ENCODE results near the gene RAB6B.
"Not testable (repeated sequence)": the region's sequence is repeated elsewhere in the genome, so short reads cannot be mapped to it uniquely, and the experiment has no call there.

The RAB6B gene

GRCh38 chr3:133783762-133784161 is 111.9 kb downstream of the RAB6B start:
- DNase-seq (ENCODE audit: extremely low read depth, low read depth), result no peak
- H3K4me3 ChIP-seq (replicated peaks; ENCODE audit: low read depth, low read length), result no peak overlapping the region
- TF ChIP-seq CTCF (IDR thresholded peaks at IDR 0.05; ENCODE audit: low read depth, low read length, missing control alignments), result no peak

- no peak for DNase-seq (ENCODE audit: extremely low read depth, low read depth)
- TF ChIP-seq CTCF (IDR thresholded peaks at IDR 0.05; ENCODE audit: low read depth, low read length, missing control alignments), result no peak
- no peak overlapping the region for H3K4me3 ChIP-seq (replicated peaks; ENCODE audit: low read depth, low read length)
Measured at GRCh38 chr3:133782454-133782853, 113.2 kb downstream of the RAB6B start.

GRCh38 chr3:133781570-133781969 is 114.1 kb downstream of the RAB6B start:
- H3K4me3 ChIP-seq (replicated peaks; ENCODE audit: low read depth, low read length), result no peak overlapping the region
- TF ChIP-seq CTCF (IDR thresholded peaks at IDR 0.05; ENCODE audit: low read depth, low read length, missing control alignments), result no peak
- no peak for DNase-seq (ENCODE audit: extremely low read depth, low read depth)

GRCh38 chr3:133780756-133781155 is 114.9 kb downstream of the RAB6B start:
- H3K4me3 ChIP-seq (replicated peaks; ENCODE audit: low read depth, low read length); DNase-seq (ENCODE audit: extremely low read depth, low read depth): not testable (repeated sequence)

GRCh38 chr3:133779626-133780203 is 116.0 kb downstream of the RAB6B start:
- TF ChIP-seq CTCF (IDR thresholded peaks at IDR 0.05; ENCODE audit: low read depth, low read length, missing control alignments), result no peak
- no peak overlapping the region for H3K4me3 ChIP-seq (replicated peaks; ENCODE audit: low read depth, low read length)
- DNase-seq (ENCODE audit: extremely low read depth, low read depth), result no peak

- no peak for DNase-seq (ENCODE audit: extremely low read depth, low read depth)
- no peak overlapping the region for H3K4me3 ChIP-seq (replicated peaks; ENCODE audit: low read depth, low read length)
- TF ChIP-seq CTCF (IDR thresholded peaks at IDR 0.05; ENCODE audit: low read depth, low read length, missing control alignments), result no peak
Measured at GRCh38 chr3:133777807-133778568, 117.7 kb downstream of the RAB6B start.

- TF ChIP-seq CTCF (IDR thresholded peaks at IDR 0.05; ENCODE audit: low read depth, low read length, missing control alignments), result no peak
- DNase-seq (ENCODE audit: extremely low read depth, low read depth), result no peak
- H3K4me3 ChIP-seq (replicated peaks; ENCODE audit: low read depth, low read length), result no peak overlapping the region
Measured at GRCh38 chr3:133776794-133777438, 118.8 kb downstream of the RAB6B start.

Measured in HFF-Myc (cell line).